HepG2 (cell line): ENCODE data around the gene TBC1D7. TPM values are rescaled to one million over a fixed set of nuclear protein-coding genes. Genes with fewer than 3 reads are reported as not detected.
A peak's percentile ranks its signal among the peaks of the same experiment; 100 is the strongest.

Experiments
- ARID5B ChIP-seq: IDR thresholded peaks from 2 replicates; pipeline ENCODE4 v1.4.0; 2020; ENCODE audit warnings: mild to moderate bottlenecking, missing genetic modification reagents
- ATF4 ChIP-seq, 2 experiments: fragments of 450-650 bp in 1 of 2; sonication (generic) in 1 of 2; formaldehyde crosslinking; IDR thresholded peaks; 2 replicates each; pipeline versions ENCODE4 v1.5.0 to v1.8.0; 2020 to 2022; ENCODE audit warnings: mild to moderate bottlenecking in 1 of 2, missing genetic modification reagents in 1 of 2
- ATM ChIP-seq: fragments of 450-650 bp; IDR thresholded peaks from 2 replicates; pipeline ENCODE4 v1.7.1; 2017; ENCODE audit warnings: mild to moderate bottlenecking, borderline replicate concordance
- FOSL2 ChIP-seq: sonication (generic); formaldehyde crosslinking; IDR thresholded peaks from 2 replicates; pipeline ENCODE4 v1.4.0; 2020; ENCODE audit warnings: missing genetic modification reagents
- HNRNPL ChIP-seq: fragments of 200-400 bp; formaldehyde crosslinking; IDR thresholded peaks from 2 replicates; pipeline ENCODE4 v1.6.1; 2017; ENCODE audit warnings: mild to moderate bottlenecking, low read depth, low read length
- IRX3 ChIP-seq: sonication (generic); formaldehyde crosslinking; IDR thresholded peaks from 2 replicates; pipeline ENCODE4 v1.8.1; 2023; ENCODE audit warnings: mild to moderate bottlenecking, low read depth, missing genetic modification reagents, borderline replicate concordance
- MED1 ChIP-seq: sonication (generic); formaldehyde crosslinking; IDR thresholded peaks from 2 replicates; pipeline ENCODE4 v1.4.0; 2020; ENCODE audit warnings: missing genetic modification reagents
- MEIS1 ChIP-seq: sonication (generic); formaldehyde crosslinking; IDR thresholded peaks from 2 replicates; pipeline ENCODE4 v1.9.0; 2021; ENCODE audit warnings: mild to moderate bottlenecking, missing genetic modification reagents, moderate library complexity, borderline replicate concordance
- NR2F1 ChIP-seq, 2 experiments: fragments of 450-650 bp in 1 of 2; formaldehyde crosslinking in 1 of 2; IDR thresholded peaks; 2 replicates each; pipeline versions ENCODE4 v1.5.0 to v1.6.1; 2016 to 2020; ENCODE audit warnings: mild to moderate bottlenecking in 1 of 2, missing compliant biosample characterization in 1 of 2, missing genetic modification reagents in 1 of 2, moderate library complexity in 1 of 2
- POGZ ChIP-seq: sonication (generic); formaldehyde crosslinking; IDR thresholded peaks from 2 replicates; pipeline ENCODE4 v1.4.0; 2020; ENCODE audit warnings: mild to moderate bottlenecking, missing genetic modification reagents
- PPARG ChIP-seq: conservative IDR thresholded peaks from 2 replicates; pipeline ENCODE4 v1.6.1; 2016; ENCODE audit warnings: missing biosample characterization, missing genetic modification reagents
- RXRB ChIP-seq: IDR thresholded peaks from 2 replicates; pipeline ENCODE4 v1.6.1; 2016; ENCODE audit warnings: borderline replicate concordance, missing genetic modification reagents, missing compliant biosample characterization
- SATB2 ChIP-seq: sonication (generic); formaldehyde crosslinking; IDR thresholded peaks from 2 replicates; pipeline ENCODE4 v1.5.0; 2020; ENCODE audit warnings: missing genetic modification reagents
- SNAPC4 ChIP-seq: sonication (generic); formaldehyde crosslinking; IDR thresholded peaks from 2 replicates; pipeline ENCODE4 v1.4.0; 2020; ENCODE audit warnings: mild to moderate bottlenecking, missing genetic modification reagents
- TOPORS ChIP-seq: sonication (generic); formaldehyde crosslinking; IDR thresholded peaks from 2 replicates; pipeline ENCODE4 v1.8.0; 2023; ENCODE audit warnings: mild to moderate bottlenecking, missing genetic modification reagents
- ZMYM3 ChIP-seq: sonication (generic); formaldehyde crosslinking; IDR thresholded peaks from 2 replicates; pipeline ENCODE4 v1.5.1; 2020; ENCODE audit warnings: mild to moderate bottlenecking, missing genetic modification reagents
- ZNF207 ChIP-seq: fragments of 450-650 bp; IDR thresholded peaks from 2 replicates; pipeline ENCODE4 v1.6.1; 2016; ENCODE audit warnings: antibody characterized with exemption, borderline replicate concordance
- ZNF282 ChIP-seq: fragments of 450-650 bp; IDR thresholded peaks from 2 replicates; pipeline ENCODE4 v1.6.1; 2018; ENCODE audit not compliant: partially characterized antibody
- ZNF704 ChIP-seq: sonication (generic); formaldehyde crosslinking; IDR thresholded peaks from 2 replicates; pipeline ENCODE4 v1.8.1; 2023; ENCODE audit warnings: mild to moderate bottlenecking, inconsistent platforms, moderate library complexity, missing genetic modification reagents, borderline replicate concordance
- polyA plus RNA-seq, 8 experiments: library from polyadenylated mRNA; depleted of rRNA in 3 of 8; stranded (reverse) in 7 of 8; unstranded in 1 of 8; fragments of >200 nt; fragmentation: Illumina TruSeq in 4 of 8; extraction: Trizol in 4 of 8; gene quantifications; 2 replicates each; pipeline versions ENCODE4 v1.2.1 to v1.2.3, GENCODE V29; 2011 to 2016; ENCODE audit warnings: low read depth in 4 of 8, missing spikeins in 1 of 8, mixed read lengths in 1 of 8; ENCODE audit not compliant: insufficient read depth in 1 of 8
- total RNA-seq, 5 experiments: library from RNA; depleted of rRNA; stranded (reverse); fragments of >200 nt; fragmentation: Illumina TruSeq; extraction: Trizol; gene quantifications; 2 replicates each; pipeline ENCODE4 v1.2.3, GENCODE V29; 2016; ENCODE audit warnings: low read depth in 1 of 5

TBC1D7 gene
- total and polyA plus RNA-seq, 2 of the 13 experiments (the other 11 are each of a cell fraction or from before 2014, with no cell fraction given) = 23.3 to 30.8 TPM

- TF ChIP-seq ATM = no peak
- TF ChIP-seq PPARG (CRISPR knock-in tag) = peak; percentile 61; the same call in 1 of the 2 replicates
- TF ChIP-seq SNAPC4 = no peak
- TF ChIP-seq NR2F1 (CRISPR knock-in tag; IDR thresholded peaks at IDR 0.05) = peak in 1 of 2 experiments; percentile 29; a peak in 1 of 4 replicates
- TF ChIP-seq RXRB (CRISPR knock-in tag) = peak; percentile 90
- no peak for TF ChIP-seq ZNF207
- TF ChIP-seq HNRNPL = no peak
- TF ChIP-seq SATB2 (CRISPR knock-in tag) = no peak
- TF ChIP-seq ATF4 (CRISPR knock-in tag; IDR thresholded peaks at IDR 0.05) = peak in 1 of 2 experiments; percentile 87; a peak in 2 of 4 replicates
- no peak for TF ChIP-seq FOSL2 (CRISPR knock-in tag)
- TF ChIP-seq MED1 = no peak
- no peak for TF ChIP-seq ZNF704 (CRISPR knock-in tag)
- no peak for TF ChIP-seq POGZ (CRISPR knock-in tag)
- TF ChIP-seq ZNF282 = no peak
- TF ChIP-seq ARID5B (CRISPR knock-in tag) = peak; percentile 58; the same call in 1 of the 2 replicates
- TF ChIP-seq TOPORS (CRISPR knock-in tag) = no peak
- no peak for TF ChIP-seq IRX3 (CRISPR knock-in tag)
- no peak for TF ChIP-seq ZMYM3 (CRISPR knock-in tag)
- TF ChIP-seq MEIS1 = no peak
Measured at GRCh38 chr6:13256266-13257001, 71.9 kb downstream of the TBC1D7 start (continued).
